DLD1 (cell line): ENCODE measurements around the gene SZT2.

Experiments
- in situ Hi-C: cut with HindIII; loops from 2 replicates; pipeline ENCODE4 v1.10.0; 2017; ENCODE audit warnings: low sequenced_read_pairs

SZT2 gene

DNA sequence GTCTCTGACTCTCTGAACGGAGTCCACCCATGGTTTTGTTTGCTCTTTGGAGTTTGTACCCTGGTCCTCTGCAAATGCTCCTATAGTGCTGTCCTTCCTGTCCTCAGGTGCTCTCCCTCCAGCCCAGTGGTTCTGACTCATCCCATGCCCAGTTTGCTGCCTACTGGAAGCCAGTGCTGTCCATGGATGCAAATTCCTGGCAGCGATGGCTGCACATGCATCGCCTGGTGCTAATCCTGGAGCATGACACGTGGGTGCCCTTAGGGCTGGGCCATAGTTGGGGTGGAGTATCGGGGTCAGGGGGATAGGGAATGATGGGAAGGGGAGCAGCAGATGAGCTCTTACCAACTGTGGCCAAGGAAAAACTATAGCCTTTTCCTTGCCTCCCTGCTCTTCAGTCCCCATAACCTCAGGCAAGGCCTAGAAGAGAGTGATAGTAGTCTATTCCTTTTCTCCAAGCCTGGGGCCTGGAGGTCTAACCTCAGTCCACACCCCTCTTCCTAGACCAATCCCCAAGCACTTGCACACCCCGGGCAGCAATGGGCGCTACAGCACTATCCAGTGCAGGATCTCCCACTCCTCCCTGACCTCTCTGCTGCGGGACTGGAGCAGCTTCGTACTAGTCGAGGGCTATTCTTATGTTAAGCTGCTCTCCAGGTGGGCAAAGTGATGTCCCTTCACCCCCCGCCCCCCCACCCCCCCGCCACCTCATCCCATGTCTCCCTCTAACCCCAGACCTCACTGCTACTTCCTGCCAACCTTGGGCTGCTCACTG lies 32.5 kb downstream of the SZT2 start:
- in situ Hi-C loops = loop anchor here (25.0 kb wide), 1 partner anchor 185 kb away; no protein-coding TSS in a partner anchor

DNA sequence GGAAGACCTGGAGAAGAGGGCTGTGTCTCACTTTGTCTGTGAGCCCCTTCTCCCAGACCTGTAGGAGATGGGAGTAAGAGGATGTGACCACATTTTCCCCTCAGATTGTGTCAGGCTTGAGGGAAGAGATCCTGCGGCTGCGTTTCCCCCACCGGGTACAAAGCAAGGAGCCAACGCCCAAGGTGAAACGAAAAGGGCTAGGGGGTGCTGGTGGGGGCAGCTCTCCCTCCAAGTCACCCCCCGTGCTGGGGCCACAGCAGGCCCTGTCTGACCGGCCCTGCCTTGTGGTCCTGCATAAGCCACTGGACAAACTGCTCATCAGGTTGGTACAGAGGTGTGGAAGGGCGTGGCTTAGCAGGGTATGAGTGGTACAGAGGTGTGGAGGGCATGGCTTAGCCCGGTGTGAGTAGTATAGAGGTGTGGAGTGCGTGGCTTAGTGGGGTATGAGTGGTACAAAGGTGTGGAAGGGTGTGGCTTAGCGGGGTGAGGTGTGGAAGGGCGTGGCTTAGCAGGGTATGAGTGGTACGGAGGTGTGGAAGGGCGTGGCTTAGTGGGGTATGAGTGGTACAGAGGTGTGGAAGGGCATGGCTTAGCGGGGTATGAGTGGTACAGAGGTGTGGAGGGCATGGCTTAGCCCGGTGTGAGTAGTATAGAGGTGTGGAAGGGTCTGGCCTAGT lies 33.4 kb downstream of the SZT2 start:
- in situ Hi-C loops = loop anchor here (25.0 kb wide), 1 partner anchor 186 kb away; no protein-coding TSS in a partner anchor

DNA sequence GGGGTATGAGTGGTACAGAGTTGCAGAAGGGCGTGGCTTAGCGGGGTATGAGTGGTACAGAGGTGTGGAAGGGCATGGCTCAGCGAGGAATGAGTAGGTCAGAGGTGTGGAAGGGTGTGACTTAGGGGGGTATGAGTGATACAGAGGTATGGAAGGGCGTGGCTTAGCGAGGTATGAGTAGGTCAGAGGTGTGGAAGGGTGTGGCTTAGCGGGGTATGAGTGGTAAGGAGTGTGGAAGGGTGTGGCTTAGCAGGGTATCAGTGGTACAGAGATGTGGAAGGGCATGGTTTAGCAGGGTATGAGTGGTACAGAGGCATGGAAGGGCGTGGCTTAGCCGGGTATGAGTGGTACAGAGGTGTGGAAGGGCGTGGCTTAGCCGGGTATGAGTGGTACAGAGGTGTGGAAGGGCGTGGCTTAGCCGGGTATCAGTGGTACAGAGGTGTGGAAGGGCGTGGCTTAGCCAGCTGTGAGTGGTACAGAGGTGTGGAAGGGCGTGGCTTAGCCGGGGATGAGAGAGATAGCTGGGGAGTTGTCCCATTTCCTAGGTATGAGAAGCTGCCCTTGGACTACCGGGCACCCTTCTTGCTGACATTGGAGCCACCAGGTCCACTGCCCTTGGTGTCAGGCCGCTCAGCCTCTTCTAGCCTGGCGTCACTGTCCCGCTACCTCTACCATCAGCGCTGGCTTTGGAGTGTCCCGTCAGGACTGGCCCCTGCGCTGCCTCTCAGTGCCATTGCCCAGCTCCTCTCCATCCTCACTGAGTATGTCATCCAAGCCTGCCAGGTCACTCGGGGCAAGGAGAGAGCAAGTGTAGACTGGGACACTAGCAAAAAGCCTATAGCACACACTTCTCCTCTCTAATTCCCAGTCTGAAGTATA lies 34.2 kb downstream of the SZT2 start:
- in situ Hi-C loops = loop anchor here (25.0 kb wide), 1 partner anchor 187 kb away; no protein-coding TSS in a partner anchor

DNA sequence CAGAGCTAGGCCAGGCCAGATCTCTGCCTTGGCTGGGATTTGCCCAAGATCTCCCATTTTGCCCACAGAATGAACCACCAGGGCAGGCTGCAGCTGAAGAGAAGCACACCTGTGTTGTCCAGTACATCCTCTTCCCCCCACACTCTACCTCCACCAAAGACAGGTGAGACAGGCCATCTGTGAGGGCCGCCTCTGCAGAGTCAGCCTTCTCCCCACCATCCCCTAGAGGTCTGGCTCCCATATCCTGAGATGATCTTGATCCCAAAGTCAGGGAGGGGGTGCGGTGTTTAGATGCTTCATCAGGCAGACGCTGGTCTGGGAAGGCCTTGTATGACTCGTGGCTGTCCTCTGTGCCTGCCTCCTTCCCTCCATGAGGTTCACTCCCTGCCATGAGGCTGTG lies 35.3 kb downstream of the SZT2 start:
- in situ Hi-C loops = no loop called here

DNA sequence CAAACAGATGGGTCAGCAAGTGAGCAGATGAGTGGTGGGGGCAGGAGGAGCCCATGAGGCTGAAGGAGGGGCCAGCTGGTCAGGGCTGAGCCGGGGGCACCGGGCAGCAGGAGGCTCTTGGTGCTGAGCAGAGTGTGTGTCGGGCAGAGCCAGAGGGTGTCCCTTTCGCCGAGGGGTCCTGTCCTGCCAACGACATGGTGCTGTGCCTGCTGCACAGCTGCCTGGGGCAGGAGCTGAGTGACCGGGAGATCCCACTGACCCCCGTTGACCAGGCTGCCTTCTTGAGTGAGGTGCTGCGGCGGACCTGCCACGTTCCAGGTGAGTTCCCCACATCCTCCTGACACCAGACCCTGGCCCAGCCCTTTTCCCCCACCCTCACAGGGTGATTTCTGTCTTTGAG lies 36.5 kb downstream of the SZT2 start:
- in situ Hi-C loops = no loop called here

DNA sequence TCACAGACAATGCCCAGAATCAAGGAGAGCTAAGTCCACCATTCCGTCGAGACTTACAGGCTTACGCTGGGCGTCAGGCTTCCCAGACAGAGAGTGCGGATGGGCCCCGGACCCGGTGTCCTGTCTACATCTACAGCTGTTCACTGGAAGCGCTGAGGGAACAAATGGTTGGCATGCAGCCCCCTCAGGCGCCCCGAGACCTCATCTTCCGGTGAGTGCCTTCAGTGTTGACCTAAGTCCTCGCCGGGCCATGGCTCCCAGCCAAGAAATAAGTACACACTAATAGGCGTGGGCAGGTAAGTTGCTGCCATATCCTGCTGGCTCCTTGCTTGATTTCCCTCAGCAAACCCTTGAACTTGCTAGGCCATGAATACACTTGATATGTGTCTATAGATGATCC lies 37.8 kb downstream of the SZT2 start:
- in situ Hi-C loops = no loop called here

DNA sequence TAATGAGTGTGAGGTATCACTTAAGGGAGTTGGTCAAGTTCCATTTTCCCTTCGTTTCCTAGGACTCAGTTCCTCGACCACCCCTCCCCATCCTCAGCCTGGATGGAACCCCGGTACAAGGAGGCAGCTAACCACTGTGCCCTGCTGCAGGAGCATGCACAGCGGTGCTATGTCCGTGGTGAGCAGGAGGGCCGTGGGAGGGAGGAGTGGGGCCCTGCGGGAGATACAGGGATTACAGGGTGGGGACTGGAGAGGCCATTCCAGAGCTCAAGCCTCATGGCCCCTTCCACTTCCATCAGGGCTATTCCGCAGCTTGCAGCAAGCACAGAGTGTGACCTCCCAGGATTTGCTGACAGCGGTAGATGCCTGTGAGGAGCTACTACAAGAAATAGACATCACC lies 38.2 kb downstream of the SZT2 start:
- in situ Hi-C loops = no loop called here

DNA sequence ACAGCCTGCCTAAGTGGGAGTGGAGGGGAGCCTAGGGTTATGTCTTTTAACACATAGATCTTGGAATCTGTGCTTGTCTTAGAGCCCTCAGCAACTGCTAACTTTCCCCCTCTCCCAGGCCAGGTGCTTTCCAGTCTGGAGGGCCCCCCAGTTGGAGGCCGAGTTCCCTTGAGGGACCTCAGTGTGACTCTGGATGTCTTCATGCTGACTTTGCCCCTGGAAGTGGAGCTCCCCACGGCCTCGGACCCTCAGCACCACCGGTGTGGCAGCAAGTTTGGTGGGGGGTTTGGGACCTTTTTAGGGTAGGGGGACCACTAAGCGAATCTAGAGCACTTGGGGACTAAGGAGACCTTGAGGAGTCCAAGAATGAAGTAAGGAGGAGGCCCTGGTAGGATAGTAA lies 41.1 kb downstream of the SZT2 start:
- in situ Hi-C loops = no loop called here

DNA sequence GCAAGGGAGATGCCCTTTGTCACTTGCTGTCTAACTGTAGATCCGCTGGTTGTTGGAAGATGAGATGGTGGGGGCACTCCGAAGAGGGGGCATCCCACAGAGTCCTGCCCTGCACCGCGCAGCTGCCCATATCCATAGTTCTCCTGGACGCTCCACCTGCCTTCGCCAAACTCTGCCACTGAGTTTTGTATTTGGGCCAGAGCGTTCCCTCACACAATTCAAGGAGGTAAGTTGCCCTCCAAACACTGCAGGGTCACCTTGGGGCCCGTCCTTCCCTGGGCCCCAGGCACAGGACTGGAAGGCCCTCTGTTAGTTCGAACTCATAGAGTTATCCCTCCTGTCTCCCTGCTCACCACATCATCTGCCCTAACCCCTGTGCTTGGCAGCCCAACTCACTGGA lies 42.0 kb downstream of the SZT2 start:
- in situ Hi-C loops = no loop called here

DNA sequence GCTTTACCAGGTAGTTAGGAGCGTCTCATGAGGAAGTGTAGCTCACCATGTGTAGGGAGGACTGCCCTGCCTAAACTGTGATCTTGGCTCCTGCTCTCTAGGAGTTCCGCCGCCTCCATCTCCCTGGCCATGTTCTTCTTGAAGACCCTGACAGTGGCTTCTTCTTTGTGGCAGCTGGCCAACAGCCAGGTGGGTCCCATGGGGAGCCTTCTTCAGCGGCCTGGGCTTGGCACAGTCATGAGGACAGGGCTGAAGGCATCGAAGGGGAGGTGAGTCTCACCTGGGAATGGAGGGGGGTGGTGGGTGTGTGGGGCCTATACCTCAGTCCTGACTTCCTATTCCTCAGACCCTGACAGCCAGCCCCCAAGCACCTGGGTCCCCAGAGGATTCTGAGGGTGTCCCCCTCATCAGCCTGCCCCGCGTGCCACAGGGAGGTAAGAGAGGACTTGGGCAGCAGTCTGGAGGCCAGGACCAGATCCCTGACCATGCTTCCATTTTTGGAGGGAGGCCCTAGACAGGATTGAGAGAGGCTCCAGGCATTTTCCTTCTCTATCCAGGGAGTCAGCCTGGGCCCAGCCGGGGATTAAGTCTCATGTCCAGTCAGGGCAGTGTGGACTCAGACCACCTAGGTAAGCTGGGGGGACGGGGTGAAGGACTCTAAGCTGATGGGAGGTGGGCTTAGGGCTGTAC lies 42.6 kb downstream of the SZT2 start:
- in situ Hi-C loops = no loop called here

DNA sequence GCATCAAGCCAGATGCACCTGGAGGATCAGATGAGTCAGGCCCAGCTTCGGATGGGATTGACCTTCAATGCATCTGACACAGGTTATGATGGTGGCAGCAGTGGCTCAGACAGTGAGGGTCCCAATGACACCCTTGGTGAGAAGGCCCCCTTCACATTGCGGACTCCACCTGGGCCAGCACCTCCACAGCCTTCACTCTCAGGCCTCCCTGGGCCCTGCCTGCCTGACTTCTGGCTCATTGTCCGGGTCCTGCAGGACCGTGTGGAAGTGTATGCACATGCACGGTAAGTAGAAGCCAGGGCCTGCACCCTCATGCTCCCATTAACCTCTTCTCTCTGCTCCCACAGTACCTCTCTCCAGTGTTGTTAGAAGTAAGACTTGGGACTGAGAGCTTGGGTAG lies 43.2 kb downstream of the SZT2 start:
- in situ Hi-C loops = no loop called here

DNA sequence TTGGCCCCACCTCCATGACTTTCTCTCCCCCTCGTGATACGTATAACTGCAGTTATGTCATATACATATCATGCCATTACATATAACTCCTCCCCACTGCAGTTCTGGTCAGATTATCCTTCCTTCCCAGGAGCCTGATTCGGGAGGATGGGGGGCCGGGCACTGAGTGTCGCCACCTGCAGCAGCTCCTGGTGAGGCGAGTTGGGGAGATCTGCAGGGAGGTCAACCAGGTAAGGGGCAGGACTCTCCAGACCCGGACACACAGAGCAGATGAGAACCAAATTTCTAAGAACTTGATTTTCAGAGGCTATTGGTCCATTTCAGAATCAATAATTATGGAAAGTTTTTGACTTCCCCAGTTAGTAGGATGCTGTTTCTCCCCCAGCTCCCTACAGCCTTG lies 44.6 kb downstream of the SZT2 start:
- in situ Hi-C loops = no loop called here

DNA sequence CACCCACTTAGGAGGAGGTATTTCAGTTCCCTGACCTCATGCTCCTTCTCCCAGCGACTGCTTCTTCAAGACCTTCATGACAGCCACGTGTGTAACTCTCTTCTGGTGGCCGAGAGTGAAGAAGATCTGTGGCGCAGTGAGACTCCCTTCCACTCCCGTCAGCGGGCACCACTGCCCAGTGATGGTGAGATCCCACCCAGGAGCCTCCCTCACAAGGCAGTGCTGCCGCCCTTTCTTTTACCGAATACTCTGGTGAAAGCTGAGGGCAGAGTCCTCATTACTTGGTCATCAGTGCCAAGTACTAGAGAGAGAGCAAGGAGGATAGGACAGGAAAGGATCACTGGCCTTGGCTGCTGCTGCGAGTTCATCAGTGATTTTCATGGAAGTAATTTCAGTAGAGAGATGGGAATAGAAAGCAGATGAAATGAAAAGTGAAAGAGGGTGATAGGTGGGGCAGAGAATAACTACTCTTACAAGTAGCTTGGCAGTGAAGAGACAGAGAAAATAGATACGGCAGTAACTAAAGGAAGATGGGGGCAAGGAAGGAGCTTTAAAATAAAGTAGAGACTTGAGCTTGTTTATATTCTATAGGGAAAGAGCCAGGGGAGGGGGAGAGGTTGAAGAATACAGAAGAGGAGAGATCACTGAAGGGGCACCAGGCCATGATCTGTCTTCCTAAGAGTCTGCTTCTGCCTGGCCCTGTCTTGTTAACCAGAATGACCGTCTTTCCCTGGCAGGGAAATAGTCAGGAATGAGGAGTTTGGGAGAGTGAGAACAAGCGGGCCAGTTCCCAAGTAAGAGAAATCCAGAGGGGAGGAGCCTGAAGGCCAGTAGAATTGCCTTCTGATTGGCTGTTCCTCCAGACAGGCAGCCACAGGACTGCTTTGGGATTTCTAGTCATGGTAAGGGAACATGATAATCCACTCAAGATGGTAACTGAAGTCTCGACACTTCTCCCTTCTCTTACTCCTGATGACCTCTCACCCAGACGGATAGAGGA lies 45.7 kb downstream of the SZT2 start:
- in situ Hi-C loops = no loop called here

DNA sequence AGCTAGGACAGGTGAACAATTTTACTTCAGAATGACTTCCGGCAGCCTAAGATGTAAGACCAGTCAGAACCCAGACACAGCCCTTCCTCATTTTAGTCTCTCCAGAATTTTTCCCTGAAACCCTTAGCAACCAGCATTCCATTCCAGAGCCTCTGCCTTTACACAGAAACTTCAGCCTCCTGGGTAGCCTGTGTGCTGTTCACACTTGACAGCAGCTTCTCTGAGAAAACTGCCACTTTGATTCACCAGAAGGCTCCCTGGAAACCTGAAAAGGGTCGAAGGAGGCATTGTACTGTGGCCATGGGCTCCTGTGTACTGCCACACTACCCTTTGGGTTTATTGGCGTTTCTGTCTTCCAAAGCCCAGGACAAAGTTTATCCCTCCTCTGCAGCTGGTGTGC lies 46.7 kb downstream of the SZT2 start:
- in situ Hi-C loops = no loop called here

DNA sequence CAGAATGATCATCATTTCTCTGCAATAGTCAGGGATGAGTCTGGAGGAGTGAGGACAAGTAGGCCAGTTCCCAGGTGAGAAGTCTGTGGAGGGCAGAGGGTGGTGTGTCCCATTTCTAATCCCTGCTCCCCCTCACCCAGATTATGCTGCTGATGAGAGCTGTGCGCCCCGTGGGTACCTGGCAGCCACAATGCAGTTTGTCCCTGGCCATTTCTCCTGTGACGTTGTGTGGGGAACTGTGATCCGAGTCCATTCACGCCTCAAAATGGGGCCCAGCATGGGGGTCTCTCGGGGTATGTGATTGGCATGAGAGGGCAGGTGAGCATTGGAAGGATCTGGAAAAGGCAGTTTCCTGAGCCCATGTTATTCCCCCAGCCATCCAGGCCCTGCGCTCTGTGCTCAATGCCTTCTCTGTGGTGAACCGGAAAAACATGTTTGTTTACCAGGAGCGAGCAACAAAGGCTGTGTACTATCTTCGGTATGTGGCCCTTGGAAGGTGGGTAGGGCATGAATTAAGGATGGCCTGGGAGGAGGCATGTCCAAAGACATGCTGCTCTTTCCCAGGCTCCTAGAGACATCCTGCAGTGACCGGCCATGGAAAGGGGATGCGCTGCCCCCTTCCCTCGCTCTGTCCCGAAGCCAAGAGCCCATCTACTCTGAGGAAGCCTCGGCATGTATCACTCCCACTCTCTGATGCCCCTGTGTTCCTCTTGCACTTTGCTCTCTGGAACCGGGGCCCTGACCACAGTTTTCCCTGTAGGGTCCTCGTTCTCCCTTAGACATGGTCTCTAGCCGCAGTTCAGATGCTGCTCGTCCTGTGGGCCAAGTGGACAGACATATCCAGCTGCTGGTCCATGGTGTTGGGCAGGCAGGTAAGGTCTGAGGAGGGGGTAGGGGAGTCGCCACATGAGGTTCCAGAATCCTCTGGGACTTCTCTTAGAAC lies 47.6 kb downstream of the SZT2 start:
- in situ Hi-C loops = no loop called here

DNA sequence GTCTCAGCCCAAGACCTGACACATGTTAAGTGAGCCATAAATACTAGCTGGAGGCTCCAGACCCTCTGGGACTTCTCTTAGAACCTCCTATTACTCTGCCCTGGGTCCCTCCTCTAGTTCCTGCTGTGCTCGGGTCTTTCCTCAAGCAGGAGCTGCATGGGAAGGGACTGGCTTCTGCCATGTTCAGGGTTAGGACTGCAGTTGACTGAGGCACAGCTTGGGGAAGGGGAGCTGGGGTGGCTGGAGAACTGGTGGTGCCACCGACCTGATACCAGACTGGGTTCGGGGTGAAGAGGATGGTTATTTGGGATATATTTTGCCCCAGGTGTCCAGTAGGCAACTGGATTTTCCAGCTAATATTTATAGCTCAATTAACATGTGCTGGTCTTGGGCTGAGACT lies 48.3 kb downstream of the SZT2 start:
- in situ Hi-C loops = no loop called here

DNA sequence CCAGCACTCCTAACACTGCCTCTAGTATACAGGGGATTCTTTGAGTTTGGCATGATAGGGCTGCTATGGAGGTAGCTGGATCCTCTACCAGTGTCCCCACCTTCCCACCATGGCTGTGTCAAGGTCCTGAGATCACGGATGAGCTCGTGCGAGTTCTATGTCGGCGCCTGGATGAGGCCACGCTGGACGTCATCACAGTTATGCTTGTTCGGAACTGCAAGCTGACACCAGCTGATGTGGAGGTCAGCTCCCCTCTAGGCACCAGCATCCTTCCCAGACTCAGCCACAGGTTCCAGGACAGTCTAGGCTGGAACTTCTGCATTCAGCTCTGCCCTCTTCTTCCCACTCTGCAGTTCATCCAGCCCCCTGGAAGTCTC lies 48.9 kb downstream of the SZT2 start:
- in situ Hi-C loops = no loop called here

DNA sequence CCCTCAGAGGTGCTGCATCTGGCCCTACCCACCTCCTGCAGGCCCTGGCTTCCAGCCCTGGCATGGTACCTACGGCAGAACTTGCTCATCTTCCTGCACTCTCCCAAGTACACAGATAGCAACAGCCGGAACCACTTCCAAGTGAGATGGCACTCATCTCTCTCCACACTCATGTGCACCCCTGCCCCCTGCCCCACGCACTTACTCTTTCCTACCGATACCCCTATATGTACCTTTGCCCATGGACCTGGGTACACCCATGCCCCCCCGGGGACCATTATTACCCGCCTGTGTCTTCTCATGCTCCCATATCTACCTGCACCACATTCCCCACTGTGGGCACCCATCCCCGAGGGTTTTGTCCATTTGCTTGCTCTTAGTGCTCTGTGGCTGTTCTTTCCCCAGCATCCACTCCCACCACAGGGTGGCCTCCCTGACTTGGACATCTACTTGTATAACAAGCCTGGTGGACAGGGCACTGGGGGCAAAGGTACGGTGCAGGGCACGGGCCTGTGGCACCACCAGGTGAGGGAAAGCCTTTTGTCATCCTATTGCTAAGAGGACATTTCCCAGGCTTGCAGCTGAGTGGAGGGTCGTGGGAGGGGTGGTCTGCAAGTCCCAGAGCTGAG lies 49.4 kb downstream of the SZT2 start:
- in situ Hi-C loops = no loop called here
